Measurements from ENCODE around the gene CASTOR1.

The CASTOR1 gene

GRCh38 chr22:30282616-30283046 is 6.7 kb downstream of the CASTOR1 start:
- DNase-seq: no peak

- DNase-seq: no peak
Observed at GRCh38 chr22:30280505-30280904, 8.8 kb downstream of the CASTOR1 start.

GRCh38 chr22:30279932-30280331 is 9.4 kb downstream of the CASTOR1 start:
- no peak for DNase-seq

GRCh38 chr22:30279046-30279788 is 10.1 kb downstream of the CASTOR1 start:
- DNase-seq: no peak

- DNase-seq: no peak
Observed at GRCh38 chr22:30277547-30278344, 11.6 kb downstream of the CASTOR1 start.

- DNase-seq: no peak
Observed at GRCh38 chr22:30276039-30276438, 13.3 kb downstream of the CASTOR1 start.

GRCh38 chr22:30275625-30276024 is 13.7 kb downstream of the CASTOR1 start:
- DNase-seq: no peak

- DNase-seq: no peak
Observed at GRCh38 chr22:30274437-30274812, 14.9 kb downstream of the CASTOR1 start.

- no peak for DNase-seq
Observed at GRCh38 chr22:30273711-30274436, 15.4 kb downstream of the CASTOR1 start.

- no peak for DNase-seq
Observed at GRCh38 chr22:30272781-30273601, 16.3 kb downstream of the CASTOR1 start.

- no peak for DNase-seq
Observed at GRCh38 chr22:30270832-30271231, 18.5 kb downstream of the CASTOR1 start.

- no peak for DNase-seq
Observed at GRCh38 chr22:30268331-30268730, 21.0 kb downstream of the CASTOR1 start.

- no peak for DNase-seq
Observed at GRCh38 chr22:30267382-30268302, 21.7 kb downstream of the CASTOR1 start.

GRCh38 chr22:30266445-30267381 is 22.6 kb downstream of the CASTOR1 start, which contains the start of gene OSM:
Gene OSM (minus strand): TSS chr22:30266851. CDS start chr22:30266799, 52 bp downstream.
- no peak for DNase-seq

GRCh38 chr22:30265823-30266444 is 23.4 kb downstream of the CASTOR1 start:
- no peak for DNase-seq

GRCh38 chr22:30265131-30265720 is 24.1 kb downstream of the CASTOR1 start:
- no peak for DNase-seq

- no peak for DNase-seq
Observed at GRCh38 chr22:30263883-30264282, 25.4 kb downstream of the CASTOR1 start.

GRCh38 chr22:30262917-30263741 is 26.2 kb downstream of the CASTOR1 start:
- DNase-seq: peak in 1 of 2 experiments; percentile 62
